ENCODE data around the gene NUP210L. TPM values are rescaled to one million over a fixed set of nuclear protein-coding genes. Genes with fewer than 3 reads are reported as not detected.
"Not testable (repeated sequence)": the region's sequence is repeated elsewhere in the genome, so short reads cannot be mapped to it uniquely, and the experiment has no call there.

NUP210L gene
- total and polyA plus RNA-seq, 5 donors from 2014 or later: 0.02 to 0.17 (median 0.10) TPM; not detected in 2

GRCh38 chr1:154129391-154129970, 25.4 kb downstream of the NUP210L start:
- H3K27me3 Mint-ChIP-seq: no peaks in the 10 kb centered on the region
- Histone ChIP-seq H3K27ac (ENCODE audit: insufficient read depth, low read length, poor library complexity, severe bottlenecking) (no peak overlapping the region), H3K36me3 (ENCODE audit: control insufficient read depth, insufficient read depth, low read length) (no peaks in the 10 kb centered on the region), H3K27me3 (ENCODE audit: control insufficient read depth, insufficient read depth, low read length) (no peaks in the 10 kb centered on the region), H3K4me1 (ENCODE audit: control insufficient read depth, insufficient read depth, low read length, poor library complexity, severe bottlenecking) (no peaks in the 10 kb centered on the region), H3K4me3 (ENCODE audit: low read depth, low read length) (no peak overlapping the region), H3K9me3 (ENCODE audit: control insufficient read depth in 2 of 2, low read length in 2 of 2) (no peaks in the 10 kb centered on the region)
- ATAC-seq (ENCODE audit: low read depth in 2 of 2) (no peak), DNase-seq (no peak)
- peaks cover 0 to 13% (median 0%) of the 10 kb centered on the region in 4 donors for H3K4me1 Mint-ChIP-seq
- H3K36me3 Mint-ChIP-seq: no peaks in the 10 kb centered on the region
- H3K27ac Mint-ChIP-seq: no peak overlapping the region
- no peaks in the 10 kb centered on the region for H3K9me3 Mint-ChIP-seq
- H3K4me3 Mint-ChIP-seq: no peak overlapping the region

- not testable (repeated sequence) for H3K4me3 Mint-ChIP-seq; H3K4me1 Mint-ChIP-seq; H3K27ac ChIP-seq (ENCODE audit: insufficient read depth, low read length, poor library complexity, severe bottlenecking); H3K36me3 ChIP-seq (ENCODE audit: control insufficient read depth, insufficient read depth, low read length); H3K9me3 Mint-ChIP-seq; H3K27ac Mint-ChIP-seq; H3K27me3 Mint-ChIP-seq; H3K4me1 ChIP-seq (ENCODE audit: control insufficient read depth, insufficient read depth, low read length, poor library complexity, severe bottlenecking); H3K27me3 ChIP-seq (ENCODE audit: control insufficient read depth, insufficient read depth, low read length); H3K36me3 Mint-ChIP-seq; ATAC-seq (ENCODE audit: low read depth in 2 of 2); H3K9me3 ChIP-seq (ENCODE audit: control insufficient read depth in 2 of 2, low read length in 2 of 2); DNase-seq; H3K4me3 ChIP-seq (ENCODE audit: low read depth, low read length)
Observed at GRCh38 chr1:154123205-154123604, 31.7 kb downstream of the NUP210L start.

- Histone ChIP-seq H3K4me3 (ENCODE audit: low read depth, low read length) (no peak overlapping the region), H3K27me3 (ENCODE audit: control insufficient read depth, insufficient read depth, low read length) (no peaks in the 10 kb centered on the region), H3K4me1 (ENCODE audit: control insufficient read depth, insufficient read depth, low read length, poor library complexity, severe bottlenecking) (peaks cover 10% of the 10 kb centered on the region), H3K27ac (ENCODE audit: insufficient read depth, low read length, poor library complexity, severe bottlenecking) (no peak overlapping the region), H3K36me3 (ENCODE audit: control insufficient read depth, insufficient read depth, low read length) (no peaks in the 10 kb centered on the region), H3K9me3 (ENCODE audit: control insufficient read depth in 2 of 2, low read length in 2 of 2) (no peaks in the 10 kb centered on the region)
- DNase-seq (no peak), ATAC-seq (ENCODE audit: low read depth in 2 of 2) (no peak)
- no peaks in the 10 kb centered on the region for H3K27me3 Mint-ChIP-seq
- H3K27ac Mint-ChIP-seq: no peak overlapping the region
- H3K4me3 Mint-ChIP-seq: no peak overlapping the region
- no peaks in the 10 kb centered on the region for H3K36me3 Mint-ChIP-seq
- H3K4me1 Mint-ChIP-seq: peaks cover 7 to 14% (median 12%) of the 10 kb centered on the region in 4 donors
- no peaks in the 10 kb centered on the region for H3K9me3 Mint-ChIP-seq
Observed at GRCh38 chr1:154117642-154118041, 37.2 kb downstream of the NUP210L start.

- ATAC-seq (ENCODE audit: low read depth in 2 of 2) (peak; percentile 52 to 55), DNase-seq (peak in 2 of 3 donors; percentile 11 to 56)
- no peaks in the 10 kb centered on the region for H3K36me3 Mint-ChIP-seq
- no peak overlapping the region for H3K27ac ChIP-seq (ENCODE audit: insufficient read depth, low read length, poor library complexity, severe bottlenecking)
- H3K27ac Mint-ChIP-seq: peak overlapping the region in 2 of 3 donors; percentile 9 to 14
- H3K9me3 Mint-ChIP-seq: no peaks in the 10 kb centered on the region
- H3K4me3 ChIP-seq (ENCODE audit: low read depth, low read length): peak overlapping the region; percentile 6
- no peaks in the 10 kb centered on the region for H3K27me3 Mint-ChIP-seq
- peaks cover 7 to 14% (median 12%) of the 10 kb centered on the region in 4 donors for H3K4me1 Mint-ChIP-seq
- H3K9me3 ChIP-seq (ENCODE audit: control insufficient read depth in 2 of 2, low read length in 2 of 2): no peaks in the 10 kb centered on the region
- peaks cover 10% of the 10 kb centered on the region for H3K4me1 ChIP-seq (ENCODE audit: control insufficient read depth, insufficient read depth, low read length, poor library complexity, severe bottlenecking)
- no peaks in the 10 kb centered on the region for H3K27me3 ChIP-seq (ENCODE audit: control insufficient read depth, insufficient read depth, low read length)
- no peaks in the 10 kb centered on the region for H3K36me3 ChIP-seq (ENCODE audit: control insufficient read depth, insufficient read depth, low read length)
- peak overlapping the region in 1 of 4 donors; percentile 79 for H3K4me3 Mint-ChIP-seq
Observed at GRCh38 chr1:154115180-154115579, 39.7 kb downstream of the NUP210L start.

- Histone ChIP-seq H3K36me3 (ENCODE audit: control insufficient read depth, insufficient read depth, low read length) (no peaks in the 10 kb centered on the region), H3K4me1 (ENCODE audit: control insufficient read depth, insufficient read depth, low read length, poor library complexity, severe bottlenecking) (no peaks in the 10 kb centered on the region), H3K4me3 (ENCODE audit: low read depth, low read length) (no peak overlapping the region), H3K9me3 (ENCODE audit: control insufficient read depth in 2 of 2, low read length in 2 of 2) (no peaks in the 10 kb centered on the region), H3K27ac (ENCODE audit: insufficient read depth, low read length, poor library complexity, severe bottlenecking) (no peak overlapping the region), H3K27me3 (ENCODE audit: control insufficient read depth, insufficient read depth, low read length) (no peaks in the 10 kb centered on the region)
- H3K27ac Mint-ChIP-seq: peak overlapping the region in 1 of 3 donors; percentile 1
- ATAC-seq (ENCODE audit: low read depth in 2 of 2) (peak in 1 of 2 donors; percentile 20), DNase-seq (no peak)
- H3K9me3 Mint-ChIP-seq: peaks cover 0 to 1% (median 0%) of the 10 kb centered on the region in 7 donors
- peaks cover 0 to 5% (median 1%) of the 10 kb centered on the region in 4 donors for H3K4me1 Mint-ChIP-seq
- H3K4me3 Mint-ChIP-seq: no peak overlapping the region
- peaks cover 5% of the 10 kb centered on the region for H3K27me3 Mint-ChIP-seq
- H3K36me3 Mint-ChIP-seq: no peaks in the 10 kb centered on the region
Observed at GRCh38 chr1:154104433-154105082, 50.3 kb downstream of the NUP210L start.

- not testable (repeated sequence) for ATAC-seq (ENCODE audit: low read depth in 2 of 2); H3K27me3 ChIP-seq (ENCODE audit: control insufficient read depth, insufficient read depth, low read length); H3K4me3 Mint-ChIP-seq; DNase-seq; H3K27ac Mint-ChIP-seq; H3K9me3 Mint-ChIP-seq; H3K36me3 Mint-ChIP-seq; H3K36me3 ChIP-seq (ENCODE audit: control insufficient read depth, insufficient read depth, low read length); H3K4me1 ChIP-seq (ENCODE audit: control insufficient read depth, insufficient read depth, low read length, poor library complexity, severe bottlenecking); H3K4me3 ChIP-seq (ENCODE audit: low read depth, low read length); H3K27me3 Mint-ChIP-seq; H3K9me3 ChIP-seq (ENCODE audit: control insufficient read depth in 2 of 2, low read length in 2 of 2); H3K4me1 Mint-ChIP-seq; H3K27ac ChIP-seq (ENCODE audit: insufficient read depth, low read length, poor library complexity, severe bottlenecking)
Observed at GRCh38 chr1:154100141-154100540, 54.7 kb downstream of the NUP210L start.

GRCh38 chr1:154097873-154098272, 57.0 kb downstream of the NUP210L start:
- Mint-ChIP-seq H3K4me3 (no peak overlapping the region), H3K9me3 (no peaks in the 10 kb centered on the region), H3K4me1 (no peaks in the 10 kb centered on the region), H3K27ac (no peak overlapping the region), H3K27me3 (peaks cover 5% of the 10 kb centered on the region), H3K36me3 (no peaks in the 10 kb centered on the region)
- Histone ChIP-seq H3K4me1 (ENCODE audit: control insufficient read depth, insufficient read depth, low read length, poor library complexity, severe bottlenecking) (no peaks in the 10 kb centered on the region), H3K27me3 (ENCODE audit: control insufficient read depth, insufficient read depth, low read length) (no peaks in the 10 kb centered on the region), H3K9me3 (ENCODE audit: control insufficient read depth in 2 of 2, low read length in 2 of 2) (no peaks in the 10 kb centered on the region), H3K4me3 (ENCODE audit: low read depth, low read length) (no peak overlapping the region), H3K36me3 (ENCODE audit: control insufficient read depth, insufficient read depth, low read length) (no peaks in the 10 kb centered on the region), H3K27ac (ENCODE audit: insufficient read depth, low read length, poor library complexity, severe bottlenecking) (no peak overlapping the region)
- ATAC-seq (ENCODE audit: low read depth in 2 of 2) (no peak), DNase-seq (no peak)
